H9 (cell line): Measurements from ENCODE around the gene GOLGA3. TPM values are rescaled to one million over a fixed set of nuclear protein-coding genes. Genes with fewer than 3 reads are reported as not detected.

ENCODE experiments used
- DNase-seq: peaks from one replicate; pipeline ENCODE4 v3.0.0-alpha.2; 2017
- H2AFZ ChIP-seq: one replicate; pipeline ENCODE4 v1.6.1; 2013; ENCODE audit warnings: mild to moderate bottlenecking, low read length, control low read depth, moderate library complexity
- H2AK5ac ChIP-seq: 2 replicates; pipeline ENCODE4 v1.6.1; 2013; ENCODE audit warnings: low read length, control low read depth, mixed read lengths; ENCODE audit not compliant: insufficient read length
- H2BK120ac ChIP-seq: one replicate; pipeline ENCODE4 v1.6.1; 2013; ENCODE audit warnings: low read depth, mild to moderate bottlenecking, low read length, control low read depth, inconsistent platforms; ENCODE audit not compliant: poor library complexity, severe bottlenecking
- H2BK12ac ChIP-seq: 2 replicates; pipeline ENCODE4 v1.6.1; 2013; ENCODE audit warnings: low read length, control low read depth, mixed read lengths, low read depth; ENCODE audit not compliant: insufficient read length
- H2BK15ac ChIP-seq: 2 replicates; pipeline ENCODE4 v1.6.1; 2013; ENCODE audit warnings: low read depth, low read length, control low read depth
- H2BK20ac ChIP-seq: one replicate; pipeline ENCODE4 v1.6.1; 2013; ENCODE audit warnings: low read depth, mild to moderate bottlenecking, low read length, control low read depth, inconsistent platforms; ENCODE audit not compliant: poor library complexity, severe bottlenecking
- H2BK5ac ChIP-seq: 2 replicates; pipeline ENCODE4 v1.6.1; 2013; ENCODE audit warnings: low read length, control low read depth, mixed read lengths; ENCODE audit not compliant: insufficient read length
- H3K14ac ChIP-seq: 2 replicates; pipeline ENCODE4 v1.6.1; 2013; ENCODE audit warnings: low read length, control low read depth; ENCODE audit not compliant: insufficient read depth
- H3K18ac ChIP-seq: 2 replicates; pipeline ENCODE4 v1.6.1; 2013; ENCODE audit warnings: low read depth, mild to moderate bottlenecking, mixed read lengths, low read length, control low read depth; ENCODE audit not compliant: insufficient read length
- H3K23ac ChIP-seq: 2 replicates; pipeline ENCODE4 v1.6.1; 2013; ENCODE audit warnings: low read length, control low read depth, mixed read lengths, low read depth; ENCODE audit not compliant: insufficient read length
- H3K23me2 ChIP-seq: 2 replicates; pipeline ENCODE4 v1.6.1; 2013; ENCODE audit warnings: low read depth, mild to moderate bottlenecking, mixed read lengths, low read length, control low read depth; ENCODE audit not compliant: insufficient read length, poor library complexity, severe bottlenecking
- H3K27ac ChIP-seq: 2 replicates; pipeline ENCODE4 v1.5.1; 2013; ENCODE audit warnings: low read length, control low read depth, mixed read lengths, low read depth; ENCODE audit not compliant: insufficient read length
- H3K27me3 ChIP-seq: 2 replicates; pipeline ENCODE4 v1.6.1; 2013; ENCODE audit warnings: low read length, control low read depth, inconsistent platforms; ENCODE audit not compliant: insufficient read depth
- H3K4ac ChIP-seq: 2 replicates; pipeline ENCODE4 v1.6.1; 2013; ENCODE audit warnings: low read depth, mild to moderate bottlenecking, control low read depth, inconsistent platforms, low read length, moderate library complexity
- H3K4me1 ChIP-seq: 2 replicates; pipeline ENCODE4 v1.6.1; 2013; ENCODE audit warnings: low read length, control low read depth, inconsistent platforms; ENCODE audit not compliant: insufficient read depth
- H3K4me2 ChIP-seq: 2 replicates; pipeline ENCODE4 v1.6.1; 2013; ENCODE audit warnings: low read length, control low read depth, mixed read lengths; ENCODE audit not compliant: insufficient read length, insufficient read depth
- H3K56ac ChIP-seq: 2 replicates; pipeline ENCODE4 v1.6.1; 2013; ENCODE audit warnings: low read depth, mild to moderate bottlenecking, mixed read lengths, low read length, control low read depth; ENCODE audit not compliant: insufficient read length
- H3K79me1 ChIP-seq: 2 replicates; pipeline ENCODE4 v1.6.1; 2013; ENCODE audit warnings: low read depth, mild to moderate bottlenecking, moderate library complexity, low read length, control low read depth, inconsistent platforms; ENCODE audit not compliant: insufficient read depth, poor library complexity, severe bottlenecking
- H3K79me2 ChIP-seq: 2 replicates; pipeline ENCODE4 v1.6.1; 2013; ENCODE audit warnings: low read length, control low read depth, inconsistent platforms; ENCODE audit not compliant: insufficient read depth
- H3K9ac ChIP-seq: 2 replicates; pipeline ENCODE4 v1.6.1; 2013; ENCODE audit warnings: low read length, control low read depth, mixed read lengths; ENCODE audit not compliant: insufficient read length; ENCODE audit errors: extremely low read depth
- H3K9me3 ChIP-seq: one replicate; pipeline ENCODE4 v1.6.1; 2013; ENCODE audit warnings: low read depth, low read length, inconsistent platforms; ENCODE audit not compliant: control insufficient read depth
- H3T11ph ChIP-seq: one replicate; pipeline ENCODE4 v1.6.1; 2013; ENCODE audit warnings: mild to moderate bottlenecking, low read length, control low read depth, inconsistent platforms
- H4K20me1 ChIP-seq: one replicate; pipeline ENCODE4 v1.6.1; 2013; ENCODE audit not compliant: control insufficient read depth, insufficient read length, insufficient read depth
- H4K5ac ChIP-seq: 2 replicates; pipeline ENCODE4 v1.6.1; 2013; ENCODE audit warnings: low read depth, mild to moderate bottlenecking, mixed read lengths, low read length, control low read depth; ENCODE audit not compliant: insufficient read length
- H4K8ac ChIP-seq: replicated peaks from 2 replicates; pipeline ENCODE4 v1.6.1; 2013; ENCODE audit warnings: low read length, control low read depth, mixed read lengths, low read depth; ENCODE audit not compliant: insufficient read length
- H4K91ac ChIP-seq: 2 replicates; pipeline ENCODE4 v1.6.1; 2013; ENCODE audit warnings: low read depth, mild to moderate bottlenecking, moderate library complexity, mixed read lengths, low read length, control low read depth; ENCODE audit not compliant: insufficient read length
- H3K27ac Mint-ChIP-seq, 3 experiments: 2 replicates in 2 of 3; 3 replicates in 1 of 3; pipeline ENCODE4 v1.8.0; 2020 to 2021; ENCODE audit warnings: mixed read lengths in 3 of 3, mild to moderate bottlenecking in 1 of 3, moderate library complexity in 1 of 3
- H3K27me3 Mint-ChIP-seq: 2 replicates; pipeline ENCODE4 v1.8.0; 2021; ENCODE audit warnings: low read depth, mild to moderate bottlenecking, moderate library complexity, mixed read lengths
- H3K36me3 Mint-ChIP-seq, 3 experiments: 2 replicates in 2 of 3; 3 replicates in 1 of 3; pipeline ENCODE4 v1.8.0; 2020 to 2021; ENCODE audit warnings: low read depth in 3 of 3, mixed read lengths in 3 of 3; ENCODE audit not compliant: insufficient read depth in 1 of 3
- H3K4me1 Mint-ChIP-seq, 2 experiments: 2 replicates each; pipeline ENCODE4 v1.8.0; 2020; ENCODE audit warnings: mixed read lengths in 2 of 2
- H3K4me3 Mint-ChIP-seq, 2 experiments: 2 replicates in 1 of 2; 3 replicates in 1 of 2; pipeline ENCODE4 v1.8.0; 2020 to 2021; ENCODE audit warnings: mild to moderate bottlenecking in 2 of 2, mixed read lengths in 2 of 2, moderate library complexity in 1 of 2
- H3K9me3 Mint-ChIP-seq, 2 experiments: 2 replicates in 1 of 2; 3 replicates in 1 of 2; pipeline ENCODE4 v1.8.0; 2020; ENCODE audit warnings: mild to moderate bottlenecking in 2 of 2, mixed read lengths in 2 of 2, moderate library complexity in 1 of 2
- WGBS: extraction: QIAGEN DNeasy Blood & Tissue Kit; methylation state at CpG from one replicate; pipeline ENCODE4 v1.1.7; 2013; ENCODE audit warnings: missing lambda C conversion rate, low lambda C conversion rate, mixed read lengths; ENCODE audit not compliant: insufficient read length; ENCODE audit errors: extremely low coverage; 5-methylcytosine and 5-hydroxymethylcytosine counted together
- total RNA-seq: library from RNA; stranded (reverse); gene quantifications from 2 replicates; pipeline ENCODE4 v1.2.1, GENCODE V29; 2021
- TF ChIP-seq, protein P1 (sequence below): fragments of 200-600 bp; sonication (generic); conservative IDR thresholded peaks from 3 replicates; pipeline ENCODE4 v1.8.0; 2021; ENCODE audit warnings: antibody characterized with exemption, mild to moderate bottlenecking

Gene GOLGA3
- total RNA-seq, 1 experiment from 2014 or later, result 40.1 TPM

DNA sequence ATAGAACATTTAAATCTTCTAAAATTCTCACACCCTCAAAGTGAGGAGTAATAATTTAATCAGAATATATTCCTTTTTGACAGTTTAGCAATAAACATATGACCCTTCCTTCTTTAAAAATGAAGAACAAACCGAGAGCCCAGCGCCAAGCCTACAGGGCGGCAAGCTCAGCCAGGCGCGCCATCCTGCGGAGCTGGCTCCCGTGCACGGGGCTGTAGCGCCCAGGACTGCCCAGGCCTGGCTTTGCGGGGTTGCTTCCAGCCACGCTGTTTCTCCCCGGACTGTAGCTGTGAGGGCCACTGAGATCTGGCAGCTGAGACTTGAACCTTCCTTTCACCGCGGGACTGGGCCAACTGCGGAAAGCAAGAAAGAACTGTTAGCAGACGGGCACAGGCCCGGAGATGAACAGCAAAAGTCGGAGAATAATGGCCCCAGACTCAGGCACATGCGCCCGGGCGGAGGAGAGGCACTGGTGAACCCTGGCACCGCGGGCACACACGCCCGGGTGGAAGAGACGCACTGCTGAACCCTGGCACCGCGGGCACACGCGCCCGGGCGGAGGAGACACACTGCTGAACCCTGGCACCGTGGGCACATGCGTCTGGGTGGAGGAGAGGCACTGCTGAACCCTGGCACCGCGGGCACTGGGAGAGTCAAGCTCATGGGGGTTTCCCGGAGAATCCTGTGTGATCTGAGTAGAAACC is 101.4 kb downstream of the GOLGA3 start:
- Histone ChIP-seq H2BK15ac (no peak overlapping the region), H3K27ac (no peak overlapping the region), H3K23me2 (no peaks in the 10 kb centered on the region), H3K23ac (no peak overlapping the region), H2AK5ac (no peak overlapping the region), H3K14ac (no peak overlapping the region), H2BK120ac (no peak overlapping the region), H3K4ac (no peak overlapping the region), H3K4me2 (no peak overlapping the region), H2BK20ac (no peak overlapping the region), H4K8ac (no peak overlapping the region), H3K79me1 (no peaks in the 10 kb centered on the region), H2BK12ac (no peak overlapping the region), H3K27me3 (no peaks in the 10 kb centered on the region), H3K9me3 (no peaks in the 10 kb centered on the region), H3K4me1 (no peaks in the 10 kb centered on the region), H3K79me2 (no peaks in the 10 kb centered on the region), H2AFZ (no peak overlapping the region), H4K20me1 (no peaks in the 10 kb centered on the region), H3K9ac (no peak overlapping the region), H3K56ac (no peak overlapping the region), H3K18ac (no peak overlapping the region), H2BK5ac (no peak overlapping the region), H3T11ph (no peak overlapping the region), H4K91ac (no peak overlapping the region), H4K5ac (no peak overlapping the region)
- no peak for DNase-seq
- no peak overlapping the region for H3K4me3 Mint-ChIP-seq
- peaks cover 13 to 16% of the 10 kb centered on the region in 2 experiments for H3K9me3 Mint-ChIP-seq
- no CpG with 5 or more reads among the region's 37 CpGs for WGBS
- no peak overlapping the region for H3K27ac Mint-ChIP-seq
- no peaks in the 10 kb centered on the region for H3K4me1 Mint-ChIP-seq
- H3K27me3 Mint-ChIP-seq, result no peaks in the 10 kb centered on the region; the same call in 1 of the 2 replicates
- peaks cover 69 to 95% (median 88%) of the 10 kb centered on the region in 3 experiments for H3K36me3 Mint-ChIP-seq
- TF ChIP-seq, protein P1, sequence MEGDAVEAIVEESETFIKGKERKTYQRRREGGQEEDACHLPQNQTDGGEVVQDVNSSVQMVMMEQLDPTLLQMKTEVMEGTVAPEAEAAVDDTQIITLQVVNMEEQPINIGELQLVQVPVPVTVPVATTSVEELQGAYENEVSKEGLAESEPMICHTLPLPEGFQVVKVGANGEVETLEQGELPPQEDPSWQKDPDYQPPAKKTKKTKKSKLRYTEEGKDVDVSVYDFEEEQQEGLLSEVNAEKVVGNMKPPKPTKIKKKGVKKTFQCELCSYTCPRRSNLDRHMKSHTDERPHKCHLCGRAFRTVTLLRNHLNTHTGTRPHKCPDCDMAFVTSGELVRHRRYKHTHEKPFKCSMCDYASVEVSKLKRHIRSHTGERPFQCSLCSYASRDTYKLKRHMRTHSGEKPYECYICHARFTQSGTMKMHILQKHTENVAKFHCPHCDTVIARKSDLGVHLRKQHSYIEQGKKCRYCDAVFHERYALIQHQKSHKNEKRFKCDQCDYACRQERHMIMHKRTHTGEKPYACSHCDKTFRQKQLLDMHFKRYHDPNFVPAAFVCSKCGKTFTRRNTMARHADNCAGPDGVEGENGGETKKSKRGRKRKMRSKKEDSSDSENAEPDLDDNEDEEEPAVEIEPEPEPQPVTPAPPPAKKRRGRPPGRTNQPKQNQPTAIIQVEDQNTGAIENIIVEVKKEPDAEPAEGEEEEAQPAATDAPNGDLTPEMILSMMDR, result no peak
